ENCODE data around the gene IFI30. TPM values are rescaled to one million over a fixed set of nuclear protein-coding genes. Genes with fewer than 3 reads are reported as not detected.

The IFI30 gene
- total RNA-seq, 1 experiment from 2014 or later, result 23.6 TPM

- Histone ChIP-seq H3K14ac (ENCODE audit: insufficient read depth, low read length) (no peak overlapping the region), H3K23ac (ENCODE audit: insufficient read length, low read depth, low read length) (no peak overlapping the region), H2AFZ (ENCODE audit: low read length) (no peak overlapping the region), H4K91ac (ENCODE audit: insufficient read length, low read depth, low read length) (no peak overlapping the region), H3K4me2 (ENCODE audit: insufficient read depth, insufficient read length, low read length) (no peak overlapping the region), H3K56ac (ENCODE audit: insufficient read length, low read depth, low read length) (no peak overlapping the region), H3K27me3 (ENCODE audit: insufficient read depth, low read length) (no peaks in the 10 kb centered on the region), H4K20me1 (ENCODE audit: control insufficient read depth, insufficient read depth, insufficient read length) (peaks cover 4% of the 10 kb centered on the region), H2BK20ac (ENCODE audit: low read depth, low read length, poor library complexity, severe bottlenecking) (no peak overlapping the region), H3K9me3 (ENCODE audit: control insufficient read depth, low read depth, low read length) (no peaks in the 10 kb centered on the region), H3K18ac (ENCODE audit: insufficient read length, low read depth, low read length) (no peak overlapping the region), H2BK15ac (ENCODE audit: low read depth, low read length) (no peak overlapping the region), H3K9ac (ENCODE audit: extremely low read depth, insufficient read length, low read length) (no peak overlapping the region), H3K27ac (ENCODE audit: insufficient read length, low read depth, low read length) (no peak overlapping the region), H2BK120ac (ENCODE audit: low read depth, low read length, poor library complexity, severe bottlenecking) (no peak overlapping the region), H2BK5ac (ENCODE audit: insufficient read length, low read length) (no peak overlapping the region), H2AK5ac (ENCODE audit: insufficient read length, low read length) (no peak overlapping the region), H3K4me1 (ENCODE audit: insufficient read depth, low read length) (0 out of 2 replicates have a peak, but pooled peaks cover 2% of the 10 kb centered on the region), H3K4ac (ENCODE audit: low read depth, low read length) (no peak overlapping the region), H3K79me1 (ENCODE audit: insufficient read depth, low read depth, low read length, poor library complexity, severe bottlenecking) (no peaks in the 10 kb centered on the region), H2BK12ac (ENCODE audit: insufficient read length, low read depth, low read length) (no peak overlapping the region), H3K23me2 (ENCODE audit: insufficient read length, low read depth, low read length, poor library complexity, severe bottlenecking) (peaks cover 9% of the 10 kb centered on the region), H3T11ph (ENCODE audit: low read length) (no peak overlapping the region), H3K79me2 (ENCODE audit: insufficient read depth, low read length) (no peaks in the 10 kb centered on the region), H4K8ac (replicated peaks; ENCODE audit: insufficient read length, low read depth, low read length) (no peak overlapping the region), H4K5ac (ENCODE audit: insufficient read length, low read depth, low read length) (no peak overlapping the region)
- WGBS (ENCODE audit: extremely low coverage, insufficient read length, low lambda C conversion rate), result no CpG with 5 or more reads among the region's 18 CpGs
- peak; percentile 76 for DNase-seq
- H3K27me3 Mint-ChIP-seq (ENCODE audit: low read depth), result no peaks in the 10 kb centered on the region
- H3K9me3 Mint-ChIP-seq, result no peaks in the 10 kb centered on the region
- peaks cover 13 to 30% of the 10 kb centered on the region in 2 experiments for H3K4me1 Mint-ChIP-seq
- no peak overlapping the region for H3K4me3 Mint-ChIP-seq
- no peak for TF ChIP-seq CTCF (conservative IDR thresholded peaks at IDR 0.05)
- H3K36me3 Mint-ChIP-seq (ENCODE audit: insufficient read depth in 1 of 3, low read depth in 3 of 3), result peaks cover 7 to 23% (median 22%) of the 10 kb centered on the region in 3 experiments; a peak in 6 of 7 replicates
- H3K27ac Mint-ChIP-seq, result peak overlapping the region in 2 of 3 experiments; percentile 39 to 58; a peak in 1 of 7 replicates
These were observed 16.0 kb upstream of the IFI30 start for GRCh38 chr19:18157465-18158063.
